ENCODE data around the gene DLG5.

- TF ChIP-seq CTCF (IDR thresholded peaks at IDR 0.05; ENCODE audit: borderline replicate concordance, extremely low read depth, low read length, poor library complexity, severe bottlenecking) (no peak), EZH2 (IDR thresholded peaks at IDR 0.05; ENCODE audit: borderline replicate concordance, low read depth, low read length, severe bottlenecking) (no peak)
Measured at GRCh38 chr10:77793831-77794230, 132.7 kb downstream of the DLG5 start.
